ENCODE results near the gene LRCH1. TPM values are rescaled to one million over a fixed set of nuclear protein-coding genes. Genes with fewer than 3 reads are reported as not detected.

LRCH1 gene
- total RNA-seq, 1 donor from 2014 or later = 2.9 TPM

DNA sequence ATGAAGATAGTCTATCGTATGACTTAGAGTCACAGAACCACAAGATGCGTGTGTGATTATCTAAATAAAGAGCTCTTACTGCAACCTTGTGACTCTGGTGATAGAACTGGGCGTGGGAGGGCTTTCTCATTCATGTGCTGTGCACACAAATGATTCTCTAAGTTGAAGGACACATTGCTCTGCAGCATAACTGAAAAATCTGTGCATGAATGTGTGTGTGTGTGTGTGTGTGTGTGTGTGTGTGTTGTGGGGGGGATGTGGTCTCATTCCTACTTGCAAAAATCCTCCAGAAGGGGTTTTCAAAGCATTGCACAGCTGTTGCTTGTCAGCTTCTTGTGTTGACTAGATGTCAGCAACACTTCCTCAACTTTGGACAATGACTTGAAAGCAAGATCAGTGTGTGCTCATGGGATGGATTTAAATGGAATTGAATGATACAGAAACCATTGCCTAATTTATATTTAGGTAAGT, 22.4 kb downstream of the LRCH1 start:
- Histone ChIP-seq H3K9me3 (ENCODE audit: low read depth) (no peaks in the 10 kb centered on the region), H3K4me2 (no peak overlapping the region), H3F3A (ENCODE audit: low read depth) (no peaks in the 10 kb centered on the region), H3K4me3 (no peak overlapping the region), H2AFZ (replicated peaks) (no peak overlapping the region), H3K27ac (no peak overlapping the region), H3K36me3 (no peaks in the 10 kb centered on the region), H3K9ac (no peak overlapping the region), H4K20me1 (ENCODE audit: low read depth) (no peaks in the 10 kb centered on the region), H3K27me3 (no peaks in the 10 kb centered on the region), H3K4me1 (peaks cover 18% of the 10 kb centered on the region), H3K79me2 (ENCODE audit: low read depth) (no peaks in the 10 kb centered on the region)
- H3K9me3 Mint-ChIP-seq = no peaks in the 10 kb centered on the region
- H3K27ac Mint-ChIP-seq = no peak overlapping the region
- peaks cover 6% of the 10 kb centered on the region for H3K27me3 Mint-ChIP-seq (ENCODE audit: insufficient read depth, low read depth)
- peaks cover 3% of the 10 kb centered on the region for H3K36me3 Mint-ChIP-seq
- no peak overlapping the region for H3K4me3 Mint-ChIP-seq
- H3K4me1 Mint-ChIP-seq = peaks cover 55% of the 10 kb centered on the region
- TF ChIP-seq EZH2 (IDR thresholded peaks at IDR 0.05) = no peak
- no peak for DNase-seq (ENCODE audit: low spot score)

DNA sequence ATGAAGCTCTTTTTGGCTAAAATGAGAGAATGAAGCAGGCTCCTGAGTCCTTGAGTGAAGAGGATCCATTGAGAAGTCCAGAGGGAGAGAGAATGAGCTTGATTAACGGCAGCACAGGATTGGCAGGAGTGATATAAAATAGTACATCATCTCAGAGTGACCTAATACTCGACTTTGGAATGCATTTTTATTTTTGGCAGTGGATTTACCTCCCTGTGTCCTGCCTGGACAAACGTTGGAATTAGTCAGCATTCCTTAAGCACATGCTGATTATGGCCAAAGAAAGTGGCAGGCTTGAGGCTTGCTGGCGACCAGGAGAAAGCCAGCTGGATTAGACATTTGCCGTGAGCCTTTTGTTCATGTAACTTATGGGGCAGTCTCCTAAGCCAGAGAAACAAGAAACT, 22.9 kb downstream of the LRCH1 start:
- Mint-ChIP-seq H3K4me1 (peaks cover 55% of the 10 kb centered on the region), H3K4me3 (no peak overlapping the region), H3K36me3 (peaks cover 3% of the 10 kb centered on the region), H3K9me3 (no peaks in the 10 kb centered on the region), H3K27ac (peak overlapping the region; percentile 34), H3K27me3 (ENCODE audit: insufficient read depth, low read depth) (peaks cover 6% of the 10 kb centered on the region)
- Histone ChIP-seq H2AFZ (replicated peaks) (no peak overlapping the region), H3K27ac (no peak overlapping the region), H3K27me3 (no peaks in the 10 kb centered on the region), H3F3A (ENCODE audit: low read depth) (no peaks in the 10 kb centered on the region), H3K4me2 (no peak overlapping the region), H4K20me1 (ENCODE audit: low read depth) (no peaks in the 10 kb centered on the region), H3K79me2 (ENCODE audit: low read depth) (no peaks in the 10 kb centered on the region), H3K9ac (no peak overlapping the region), H3K4me3 (no peak overlapping the region), H3K9me3 (ENCODE audit: low read depth) (no peaks in the 10 kb centered on the region), H3K4me1 (peaks cover 23% of the 10 kb centered on the region), H3K36me3 (no peaks in the 10 kb centered on the region)
- TF ChIP-seq, protein P1, sequence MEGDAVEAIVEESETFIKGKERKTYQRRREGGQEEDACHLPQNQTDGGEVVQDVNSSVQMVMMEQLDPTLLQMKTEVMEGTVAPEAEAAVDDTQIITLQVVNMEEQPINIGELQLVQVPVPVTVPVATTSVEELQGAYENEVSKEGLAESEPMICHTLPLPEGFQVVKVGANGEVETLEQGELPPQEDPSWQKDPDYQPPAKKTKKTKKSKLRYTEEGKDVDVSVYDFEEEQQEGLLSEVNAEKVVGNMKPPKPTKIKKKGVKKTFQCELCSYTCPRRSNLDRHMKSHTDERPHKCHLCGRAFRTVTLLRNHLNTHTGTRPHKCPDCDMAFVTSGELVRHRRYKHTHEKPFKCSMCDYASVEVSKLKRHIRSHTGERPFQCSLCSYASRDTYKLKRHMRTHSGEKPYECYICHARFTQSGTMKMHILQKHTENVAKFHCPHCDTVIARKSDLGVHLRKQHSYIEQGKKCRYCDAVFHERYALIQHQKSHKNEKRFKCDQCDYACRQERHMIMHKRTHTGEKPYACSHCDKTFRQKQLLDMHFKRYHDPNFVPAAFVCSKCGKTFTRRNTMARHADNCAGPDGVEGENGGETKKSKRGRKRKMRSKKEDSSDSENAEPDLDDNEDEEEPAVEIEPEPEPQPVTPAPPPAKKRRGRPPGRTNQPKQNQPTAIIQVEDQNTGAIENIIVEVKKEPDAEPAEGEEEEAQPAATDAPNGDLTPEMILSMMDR (IDR thresholded peaks at IDR 0.05) = no peak
- TF ChIP-seq EZH2 (IDR thresholded peaks at IDR 0.05) = no peak
- no peak for TF ChIP-seq EZH2phosphoT487 (IDR thresholded peaks at IDR 0.05)
- DNase-seq (ENCODE audit: low spot score) = peak; percentile 41

DNA sequence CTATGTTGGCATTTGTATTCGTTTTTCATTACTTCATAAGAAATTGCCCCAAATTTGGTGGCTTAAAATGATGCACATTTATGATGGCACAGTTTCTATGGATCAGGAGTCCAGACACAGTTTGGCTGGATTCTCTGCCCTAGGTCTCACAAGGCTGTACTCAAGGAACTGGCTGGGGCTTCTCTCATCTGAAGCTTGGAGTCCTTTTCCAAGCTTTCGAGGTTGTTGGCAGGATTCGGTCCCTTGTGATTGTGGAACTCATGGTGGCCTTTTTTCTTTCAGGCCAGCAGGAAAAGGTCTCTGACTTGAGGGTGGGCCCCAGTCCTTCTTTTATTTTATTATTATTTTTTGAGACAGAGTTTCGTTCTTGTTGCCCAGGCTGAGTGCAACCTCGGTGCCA, 23.8 kb downstream of the LRCH1 start:
- Mint-ChIP-seq H3K36me3 (peaks cover 5% of the 10 kb centered on the region), H3K4me1 (peaks cover 46% of the 10 kb centered on the region), H3K4me3 (no peak overlapping the region), H3K27me3 (ENCODE audit: insufficient read depth, low read depth) (peaks cover 6% of the 10 kb centered on the region), H3K9me3 (no peaks in the 10 kb centered on the region), H3K27ac (no peak overlapping the region)
- Histone ChIP-seq H3K4me1 (peaks cover 24% of the 10 kb centered on the region), H3F3A (ENCODE audit: low read depth) (no peaks in the 10 kb centered on the region), H3K4me2 (no peak overlapping the region), H3K27me3 (no peaks in the 10 kb centered on the region), H2AFZ (replicated peaks) (no peak overlapping the region), H3K4me3 (no peak overlapping the region), H3K9me3 (ENCODE audit: low read depth) (no peaks in the 10 kb centered on the region), H4K20me1 (ENCODE audit: low read depth) (no peaks in the 10 kb centered on the region), H3K9ac (no peak overlapping the region), H3K79me2 (ENCODE audit: low read depth) (no peaks in the 10 kb centered on the region), H3K27ac (no peak overlapping the region), H3K36me3 (no peaks in the 10 kb centered on the region)
- TF ChIP-seq EZH2phosphoT487 (IDR thresholded peaks at IDR 0.05) (no peak), EZH2 (IDR thresholded peaks at IDR 0.05) (no peak)
- TF ChIP-seq, protein P1 (IDR thresholded peaks at IDR 0.05) = no peak
- no peak for DNase-seq (ENCODE audit: low spot score)

DNA sequence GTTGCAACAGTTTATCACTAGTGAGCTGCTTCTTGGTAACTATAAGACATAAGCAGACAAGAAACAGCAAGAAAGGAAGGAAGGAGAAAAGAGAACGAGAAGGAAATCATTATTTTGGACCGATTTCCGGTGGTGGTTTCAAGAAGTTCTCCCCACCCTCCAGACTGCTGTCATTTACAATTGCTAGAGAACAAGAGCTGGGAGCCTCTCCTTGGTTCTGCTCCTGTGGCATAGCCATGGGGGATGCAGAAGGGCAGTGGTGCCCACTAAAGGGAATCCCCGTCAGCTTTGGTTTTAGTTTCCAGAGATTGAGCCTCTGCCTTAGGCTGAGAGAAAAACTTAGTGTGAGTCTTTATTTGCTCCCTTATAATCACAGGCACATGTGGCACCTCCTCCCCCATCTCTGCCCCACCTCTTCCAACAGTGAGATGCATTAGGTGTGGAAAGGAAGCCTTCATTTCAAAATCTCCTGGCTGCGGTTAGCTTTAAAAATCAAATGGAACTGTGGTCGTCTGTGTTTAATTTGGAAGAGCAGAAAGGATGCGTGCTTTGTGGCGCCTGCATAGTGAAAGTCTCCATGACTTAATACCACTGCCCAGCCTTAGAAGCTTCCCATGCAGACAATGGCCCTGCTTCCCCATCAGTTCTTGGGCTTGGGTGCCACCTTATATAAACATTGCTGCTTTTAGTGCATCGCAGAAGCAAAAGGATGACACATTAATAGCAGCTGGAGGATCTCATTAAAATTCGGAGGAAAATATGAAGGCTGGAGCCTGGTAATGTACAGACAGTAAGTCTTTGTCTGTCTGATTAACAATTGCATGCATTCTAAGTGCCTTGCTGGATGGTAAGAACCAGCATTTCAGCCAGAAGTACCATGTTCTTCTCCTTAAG, 25.0 kb downstream of the LRCH1 start:
- no peak overlapping the region for H3K9ac ChIP-seq
- no peak overlapping the region for H3K4me2 ChIP-seq
- no peak overlapping the region for H3K27ac ChIP-seq
- H4K20me1 ChIP-seq (ENCODE audit: low read depth) = no peaks in the 10 kb centered on the region
- no peaks in the 10 kb centered on the region for H3K79me2 ChIP-seq (ENCODE audit: low read depth)
- no peaks in the 10 kb centered on the region for H3K36me3 ChIP-seq
- TF ChIP-seq EZH2phosphoT487 (IDR thresholded peaks at IDR 0.05) (no peak), EZH2 (IDR thresholded peaks at IDR 0.05) (no peak)
- TF ChIP-seq, protein P1 (IDR thresholded peaks at IDR 0.05) = no peak
- peaks cover 5% of the 10 kb centered on the region for H3K36me3 Mint-ChIP-seq
- H3K9me3 ChIP-seq (ENCODE audit: low read depth) = no peaks in the 10 kb centered on the region
- no peaks in the 10 kb centered on the region for H3F3A ChIP-seq (ENCODE audit: low read depth)
- peaks cover 6% of the 10 kb centered on the region for H3K27me3 Mint-ChIP-seq (ENCODE audit: insufficient read depth, low read depth)
- H3K27ac Mint-ChIP-seq = no peak overlapping the region
- H3K9me3 Mint-ChIP-seq = no peaks in the 10 kb centered on the region
- H3K4me1 Mint-ChIP-seq = peaks cover 43% of the 10 kb centered on the region
- no peak overlapping the region for H3K4me3 ChIP-seq
- no peaks in the 10 kb centered on the region for H3K27me3 ChIP-seq
- no peak overlapping the region for H2AFZ ChIP-seq (replicated peaks)
- H3K4me1 ChIP-seq = peaks cover 24% of the 10 kb centered on the region
- no peak for DNase-seq (ENCODE audit: low spot score)
- no peak overlapping the region for H3K4me3 Mint-ChIP-seq
